GM19025 (cell line): ENCODE measurements around the gene SLC25A26.
A peak's percentile ranks its signal among the peaks of the same experiment; 100 is the strongest.

Experiments used
- ATAC-seq: cut with Tn5 transposase; IDR thresholded peaks from one replicate; pipeline ENCODE4 v1.9.1; 2021; ENCODE audit warnings: mild to moderate bottlenecking, low read depth, moderate library complexity; ENCODE audit not compliant: unreplicated experiment

SLC25A26 gene

DNA sequence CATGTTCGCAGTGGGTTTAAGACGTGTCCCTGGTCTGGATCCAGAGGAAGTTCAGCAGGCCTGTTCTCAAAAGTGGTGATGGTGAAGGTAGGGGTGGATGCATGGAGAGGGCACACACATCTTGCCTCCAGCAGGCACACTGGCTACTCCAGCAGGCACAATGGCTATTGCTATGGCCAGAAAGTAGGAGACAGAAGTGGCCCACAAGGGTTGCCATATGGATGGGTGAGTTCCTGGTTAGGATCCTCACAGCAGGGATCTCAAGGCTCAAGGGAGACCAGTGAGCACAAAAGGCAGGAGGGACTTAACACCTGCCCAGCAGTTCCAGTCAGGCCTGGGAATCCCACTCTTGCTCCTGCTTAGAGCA is 172.1 kb downstream of the SLC25A26 start:
- ATAC-seq: no peak

DNA sequence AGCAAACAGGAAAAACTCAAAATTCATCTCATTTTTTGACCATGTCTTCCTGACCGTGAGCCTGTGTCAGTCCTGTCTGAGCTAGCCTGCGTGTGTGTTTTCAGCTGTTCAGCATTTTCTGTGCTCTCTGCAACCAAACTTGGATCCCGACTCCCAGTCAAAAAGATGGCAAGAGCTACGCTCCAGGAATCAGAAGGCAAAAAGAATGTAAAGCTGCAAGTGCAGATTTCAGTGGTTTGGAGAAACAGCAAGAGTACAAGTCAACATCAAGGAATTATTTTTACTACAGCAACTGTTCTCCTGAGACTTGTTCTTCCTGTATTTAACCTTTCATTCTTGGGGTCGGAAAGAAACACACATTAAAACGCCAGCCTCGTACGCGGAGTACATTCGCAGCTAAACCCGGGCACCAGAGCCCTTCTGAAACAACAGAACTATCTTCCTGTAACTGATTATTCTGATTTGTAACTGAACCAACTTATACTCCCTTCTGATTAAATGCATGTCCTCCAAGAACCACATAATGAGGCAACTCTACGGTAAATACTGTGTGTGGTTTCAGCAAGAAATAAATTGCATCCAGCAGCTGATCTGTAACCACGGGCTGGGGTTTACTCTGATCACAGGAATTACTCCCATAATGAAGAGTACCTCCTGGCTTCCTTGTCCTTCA is 172.7 kb downstream of the SLC25A26 start:
- peak; percentile 12 for ATAC-seq

DNA sequence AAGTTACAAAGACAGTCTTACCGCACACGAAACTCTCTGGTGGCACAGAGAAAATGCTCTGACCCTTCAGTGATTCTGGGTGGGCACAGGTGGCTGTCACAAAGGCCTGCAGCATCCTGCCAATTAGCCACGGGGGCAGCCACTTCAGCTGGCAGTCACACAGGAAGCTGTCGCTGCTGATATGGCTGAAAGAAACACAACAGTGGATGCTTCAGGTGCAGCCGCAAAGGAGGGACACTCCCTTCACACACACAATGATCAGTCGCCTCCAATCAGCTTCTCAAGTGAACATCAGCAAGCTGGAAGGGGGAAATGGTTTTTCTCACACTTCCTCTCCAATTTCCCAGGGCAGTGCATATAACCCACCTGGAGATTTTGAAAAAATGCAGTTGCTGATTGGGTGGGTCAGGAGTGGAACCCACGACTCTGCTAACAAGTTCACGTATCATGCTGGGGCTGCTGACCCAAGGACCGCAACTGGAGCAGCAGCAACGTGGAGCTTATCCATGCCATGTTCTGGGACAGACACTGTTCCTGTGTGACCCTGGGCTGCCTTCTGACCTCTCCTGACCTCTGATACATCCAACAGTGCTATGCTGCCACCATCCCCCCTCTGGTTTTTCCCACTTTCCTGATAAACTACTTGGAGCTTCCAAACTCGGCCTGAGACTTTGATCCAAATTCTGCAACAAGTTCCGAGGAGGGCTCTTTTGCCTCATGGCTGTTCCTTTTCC is 173.4 kb downstream of the SLC25A26 start:
- ATAC-seq: peak; percentile 85

DNA sequence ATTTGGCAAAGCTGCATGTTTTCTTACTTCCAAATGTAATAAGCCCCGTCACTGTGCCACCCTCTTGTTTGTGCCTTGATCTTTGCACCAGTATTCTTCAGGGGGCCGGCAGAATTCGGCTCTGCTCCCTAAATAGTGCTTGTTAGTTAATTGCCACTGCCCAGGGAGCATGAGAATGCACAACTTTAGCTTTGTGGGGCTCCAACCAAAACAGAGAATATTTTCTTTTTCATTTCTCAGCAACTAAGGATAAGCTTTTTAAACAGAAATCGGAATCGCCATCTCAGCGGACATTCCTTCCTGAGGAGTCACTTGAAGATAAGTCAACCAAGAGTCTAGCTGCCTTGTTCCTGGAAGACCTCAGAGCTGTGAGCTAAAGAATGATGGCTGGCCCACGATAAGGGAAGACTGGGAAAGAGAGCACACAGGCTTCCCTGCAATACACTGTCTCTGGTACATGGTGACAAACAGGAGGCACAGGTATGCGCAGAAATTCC is 174.0 kb downstream of the SLC25A26 start:
- ATAC-seq: no peak

DNA sequence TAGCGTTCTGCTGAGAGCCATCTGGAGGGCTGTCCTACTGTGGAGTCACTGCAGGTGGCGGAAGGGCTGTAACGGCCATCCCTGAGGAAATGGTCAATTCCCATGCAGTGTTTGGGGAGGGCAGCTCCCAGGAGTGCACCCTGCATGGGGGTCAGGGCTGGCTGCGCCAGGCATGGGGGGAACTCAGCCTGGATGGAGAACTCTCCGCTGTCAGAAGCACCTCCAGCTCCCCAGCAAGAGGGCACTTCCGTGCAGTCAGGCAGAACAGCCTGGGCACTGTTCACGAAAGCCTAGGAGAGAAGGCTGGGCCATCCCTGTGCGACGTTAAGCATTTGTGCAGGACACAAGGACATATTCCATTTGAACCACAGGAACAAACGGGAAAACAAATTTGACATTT is 174.8 kb downstream of the SLC25A26 start:
- ATAC-seq: no peak

DNA sequence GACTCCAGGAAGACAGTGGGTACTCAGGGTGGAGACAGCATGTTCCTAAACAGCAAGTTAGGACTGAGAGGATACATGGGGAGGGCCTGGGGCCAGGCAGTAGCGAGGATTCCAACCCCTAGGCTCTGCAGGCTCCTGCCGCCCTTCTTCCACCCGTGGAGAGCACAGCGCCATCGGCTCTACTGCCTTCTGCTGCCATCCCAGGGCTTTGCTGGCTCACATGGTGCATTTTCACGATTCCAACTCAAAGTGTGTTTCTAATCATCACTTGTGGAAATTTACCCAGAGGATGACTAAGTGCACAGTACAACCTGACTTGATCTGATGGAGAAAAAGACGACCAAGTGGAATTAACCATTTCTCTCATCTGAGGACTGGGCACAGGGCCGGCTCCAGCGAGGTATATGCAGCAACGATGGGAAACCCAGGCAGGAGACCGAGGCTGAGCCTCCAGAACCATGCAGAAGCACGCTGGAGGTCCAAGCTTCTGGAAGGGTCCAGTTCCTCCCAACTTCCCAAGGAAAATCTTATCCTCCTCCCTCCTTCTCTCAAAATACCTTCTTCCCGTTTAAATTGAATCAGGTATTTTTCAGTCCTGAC is 175.5 kb downstream of the SLC25A26 start:
- no peak for ATAC-seq

DNA sequence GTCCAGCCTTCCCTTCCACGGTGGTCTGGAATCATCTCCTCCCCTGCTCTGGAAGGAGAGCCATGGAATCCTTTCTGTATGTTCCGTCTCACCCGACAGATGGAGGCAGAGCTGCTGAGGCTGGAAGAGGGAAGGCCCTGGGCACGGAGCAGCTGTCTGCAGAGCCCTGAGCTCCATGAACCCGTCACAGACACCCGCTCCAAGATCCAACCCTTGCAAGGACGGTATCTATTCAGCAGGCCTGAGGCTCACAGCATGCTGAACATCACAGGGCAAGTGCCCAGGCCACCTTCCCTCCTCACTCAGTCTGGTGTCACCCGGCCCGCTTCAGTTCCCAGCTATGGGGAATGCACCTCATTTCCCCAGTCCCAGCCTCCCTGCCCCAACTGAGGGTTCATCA is 176.1 kb downstream of the SLC25A26 start:
- no peak for ATAC-seq

DNA sequence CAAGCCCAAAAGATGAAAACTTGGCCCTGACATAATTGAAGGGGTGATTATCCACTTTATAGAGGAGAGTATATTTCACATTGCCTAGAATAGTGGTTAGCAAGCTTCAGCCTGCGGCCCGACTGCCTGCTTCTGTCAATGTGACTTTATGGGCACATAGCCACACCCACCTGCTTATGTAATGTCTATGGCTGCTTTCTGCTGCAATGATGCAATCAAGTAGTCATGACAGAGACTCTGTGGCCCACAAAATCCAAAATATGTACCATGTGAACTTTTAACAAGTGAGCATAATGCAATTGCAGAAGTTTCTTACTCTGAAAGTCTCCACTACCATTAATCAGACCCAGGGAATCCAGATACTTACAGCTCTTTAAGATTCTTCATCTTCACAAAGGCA is 176.9 kb downstream of the SLC25A26 start:
- ATAC-seq: no peak

DNA sequence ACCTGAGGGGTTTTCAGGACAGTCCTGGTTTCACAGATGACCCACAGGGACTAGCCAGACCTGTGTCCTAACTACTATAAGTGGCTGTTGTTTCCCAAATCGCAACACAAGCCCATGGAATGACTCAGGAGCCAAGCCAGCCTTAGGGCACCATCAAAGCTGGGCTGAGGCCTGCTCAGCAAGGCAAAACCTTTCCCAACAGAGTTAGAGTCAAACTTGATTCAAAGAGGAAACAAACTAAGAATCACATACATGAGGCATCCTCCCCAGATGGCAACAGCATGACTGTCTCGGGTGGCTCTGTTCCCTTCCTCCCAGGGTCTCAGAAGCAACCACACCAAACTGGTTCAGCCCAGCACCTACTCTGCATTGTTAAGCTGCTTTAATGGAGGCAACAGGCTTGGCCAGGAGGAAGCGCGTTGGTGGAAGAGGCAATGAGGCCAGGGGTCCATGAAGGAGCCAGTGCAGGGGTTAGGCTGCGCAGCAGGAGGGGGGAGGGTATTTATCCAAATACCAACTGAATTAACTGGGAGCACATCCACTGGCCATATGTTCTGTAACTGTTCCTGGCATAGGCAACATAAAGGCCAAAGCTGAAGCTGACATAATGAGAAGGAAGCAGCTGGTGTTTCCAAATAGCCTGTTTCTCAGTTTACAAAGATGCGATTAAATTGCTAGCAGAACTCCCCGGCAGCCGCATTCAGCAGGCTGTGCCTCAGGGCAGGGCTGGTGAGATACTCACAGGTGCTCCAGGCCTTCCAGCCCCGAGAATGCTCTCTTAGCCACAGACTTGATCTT is 177.6 kb downstream of the SLC25A26 start:
- no peak for ATAC-seq

DNA sequence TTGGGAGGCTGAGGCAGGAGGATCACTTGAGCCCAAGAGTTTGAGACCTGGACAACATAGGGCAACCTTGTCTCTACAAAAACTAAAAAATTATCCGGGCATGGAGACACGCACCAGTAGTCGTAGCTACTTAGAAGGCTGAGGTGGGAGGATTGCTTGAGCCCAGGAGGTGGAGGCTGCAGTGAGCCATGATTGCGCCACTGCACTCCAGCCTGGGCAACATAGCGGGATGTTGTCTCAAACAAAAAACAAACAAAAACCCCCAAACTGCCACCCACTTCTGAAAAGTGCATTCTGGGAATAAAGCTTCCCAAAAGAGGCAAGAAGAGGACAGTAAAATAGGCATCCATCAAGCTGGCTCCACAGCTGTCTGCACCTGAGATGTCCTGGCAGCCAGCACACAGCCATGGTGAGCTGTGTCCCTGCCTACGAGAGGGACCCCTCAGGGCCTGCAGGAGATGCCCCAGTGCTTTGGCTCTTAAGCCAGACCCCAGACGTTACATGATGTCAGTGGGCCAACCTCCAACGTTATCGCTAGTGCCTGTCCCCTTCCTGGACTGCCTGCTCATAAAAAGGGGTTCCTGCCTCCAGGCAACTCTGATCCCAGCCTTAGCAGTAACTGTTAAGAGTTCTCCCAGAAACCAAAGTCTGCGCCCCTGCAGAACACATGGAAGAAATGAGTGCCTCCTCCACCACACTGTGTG is 178.9 kb downstream of the SLC25A26 start:
- no peak for ATAC-seq

DNA sequence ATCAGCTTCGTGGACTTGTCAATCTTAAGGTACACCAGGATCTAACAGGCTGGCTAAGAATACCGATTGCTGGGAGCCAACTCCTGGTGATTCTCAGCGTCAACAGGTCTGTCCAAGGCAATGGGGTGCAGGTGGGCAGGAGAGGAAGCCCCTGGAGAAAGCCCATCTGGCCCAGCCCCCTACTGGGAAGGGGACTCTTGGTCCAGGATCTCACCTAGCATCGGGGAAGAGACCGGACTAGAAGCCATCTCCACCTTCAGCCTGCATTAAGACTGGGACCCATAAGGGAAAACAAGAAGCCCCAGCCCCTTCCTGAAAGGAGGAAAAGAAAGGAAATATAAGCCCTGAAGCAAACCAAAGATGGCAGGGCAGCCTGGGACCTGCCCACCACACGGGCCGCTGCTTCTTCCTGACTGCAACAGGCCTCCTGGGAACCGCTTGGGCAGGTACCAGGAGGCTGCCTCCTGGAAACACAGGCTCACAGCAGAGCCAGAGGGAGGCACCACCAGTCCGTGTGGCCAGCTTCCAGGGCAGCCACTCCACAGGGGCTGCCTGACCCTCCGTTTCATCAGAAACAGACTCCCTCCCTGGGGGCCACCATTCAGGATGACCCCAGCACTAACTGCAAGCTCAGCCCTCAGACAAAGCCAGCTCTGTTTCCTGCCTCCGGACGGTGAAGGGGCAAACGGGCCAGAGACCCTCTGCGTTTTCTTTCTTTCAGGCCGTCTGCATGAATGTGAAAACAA is 179.8 kb downstream of the SLC25A26 start:
- ATAC-seq: no peak

DNA sequence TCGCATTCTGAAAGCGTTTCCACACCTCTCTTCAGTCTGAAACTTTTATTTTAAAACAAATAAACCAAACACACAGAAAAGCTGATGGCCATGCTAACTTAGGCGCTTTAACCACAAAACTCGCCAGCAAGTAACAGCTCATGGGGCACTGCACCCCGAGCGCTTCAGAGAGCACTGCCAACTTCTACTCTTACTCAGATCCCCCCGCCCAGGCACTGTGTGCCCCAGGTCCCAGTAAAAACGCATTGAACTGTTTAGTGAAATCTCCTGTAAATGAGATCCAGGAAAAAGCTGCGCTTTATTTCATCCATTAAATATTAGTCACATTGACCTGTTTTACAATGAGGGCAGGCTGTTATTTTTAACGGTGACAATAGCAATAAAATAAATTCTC is 180.4 kb downstream of the SLC25A26 start:
- ATAC-seq: no peak

DNA sequence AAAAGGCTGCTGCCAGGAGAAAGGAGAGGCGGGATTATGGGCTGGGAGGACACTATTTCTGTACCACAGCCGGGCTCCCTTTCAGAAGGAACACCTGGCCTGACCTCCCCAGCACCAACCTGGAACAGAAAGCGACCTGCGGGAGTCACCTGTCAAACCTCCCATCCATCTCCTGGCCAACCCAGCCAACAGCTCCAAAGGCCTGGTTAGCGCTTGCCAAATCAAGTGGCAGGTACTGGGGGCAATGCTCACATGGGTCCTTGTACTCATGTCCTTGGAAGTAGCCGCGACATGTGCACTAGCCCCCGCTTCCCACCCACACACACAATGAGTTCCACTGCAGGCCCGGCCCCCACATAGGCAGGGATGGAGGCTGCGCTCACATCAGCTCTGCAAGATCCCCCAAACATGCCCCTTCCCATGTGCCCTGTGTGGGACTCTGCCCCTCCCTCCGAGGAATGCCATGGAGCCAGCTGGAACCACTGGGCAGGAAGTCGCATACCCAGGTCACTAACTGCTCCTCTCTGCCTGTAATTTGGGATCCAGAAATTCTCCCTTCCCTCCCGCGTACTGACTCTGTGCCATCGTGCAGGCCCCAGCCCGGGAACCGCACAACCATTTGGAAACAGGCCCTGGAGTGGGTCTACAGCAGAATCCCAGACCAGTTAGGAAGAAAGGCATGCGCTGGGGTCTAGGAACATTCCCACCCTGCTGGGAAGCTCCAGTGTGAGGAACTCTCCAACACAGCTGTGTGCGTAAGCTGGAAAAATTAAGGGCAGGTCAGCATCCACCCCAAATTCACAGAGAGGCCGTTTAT is 181.1 kb downstream of the SLC25A26 start:
- ATAC-seq: no peak

DNA sequence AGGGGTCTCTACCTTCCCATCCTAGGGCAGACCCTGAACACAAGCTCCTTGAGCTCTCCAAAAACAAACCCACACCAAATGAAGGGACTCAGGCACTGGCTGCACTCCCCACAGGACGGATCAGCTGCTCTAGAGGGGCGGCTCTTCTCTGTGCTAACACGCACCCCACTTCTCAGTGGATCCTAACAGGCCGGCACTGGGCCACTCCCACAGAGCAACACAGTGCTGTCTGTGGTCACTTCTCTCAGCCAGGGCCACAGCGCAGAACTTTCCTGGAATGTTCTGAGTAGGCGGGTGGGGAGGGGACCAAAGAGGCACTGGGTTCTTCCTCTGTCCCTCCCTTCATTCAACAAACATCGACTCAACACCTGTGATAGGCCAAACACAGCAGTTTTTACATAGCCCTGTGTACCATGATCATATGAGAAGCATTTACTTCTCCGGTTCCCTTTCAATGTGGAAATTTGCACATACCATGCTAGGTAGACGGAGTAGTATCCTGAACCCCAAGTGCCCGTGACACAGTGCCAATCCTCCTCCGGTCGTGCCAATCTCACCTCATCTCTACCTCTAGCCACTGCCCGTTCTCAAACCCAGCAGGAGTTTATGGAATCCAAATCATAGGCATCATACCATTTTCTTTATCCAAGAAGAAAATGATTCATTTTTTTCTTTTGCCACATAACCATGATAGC is 181.9 kb downstream of the SLC25A26 start:
- ATAC-seq: no peak

DNA sequence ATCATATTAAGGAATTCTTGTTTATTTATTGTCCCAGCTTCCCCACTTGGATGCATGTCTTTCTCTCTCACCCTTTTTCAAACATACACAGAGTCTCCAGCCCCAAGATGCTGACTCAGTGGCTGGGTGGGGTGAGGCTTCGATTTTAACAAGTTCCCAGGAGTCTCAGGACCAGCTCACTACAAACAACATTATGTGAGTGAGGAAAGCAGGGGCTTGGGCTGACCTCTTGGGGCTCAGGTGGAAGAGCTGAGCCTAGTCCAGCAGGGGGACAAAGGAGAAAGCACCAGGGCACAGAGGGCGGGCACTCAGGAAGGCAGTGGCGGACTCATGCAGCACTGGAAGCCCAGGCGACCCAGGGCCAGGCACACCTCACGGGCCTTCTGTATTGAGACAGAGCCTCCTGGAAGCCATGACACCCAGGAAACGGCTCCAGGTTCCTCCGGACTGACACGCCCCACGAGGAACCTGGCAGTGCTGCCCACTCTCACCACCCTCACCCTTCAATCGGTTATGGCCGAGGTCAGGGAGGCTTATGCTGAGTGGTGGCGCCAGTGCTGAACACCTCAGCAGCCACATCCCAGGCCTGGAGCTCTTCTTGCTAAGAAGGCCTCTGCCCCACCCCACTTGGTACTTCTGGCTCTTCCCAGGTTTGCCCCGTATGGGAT is 182.7 kb downstream of the SLC25A26 start:
- no peak for ATAC-seq

DNA sequence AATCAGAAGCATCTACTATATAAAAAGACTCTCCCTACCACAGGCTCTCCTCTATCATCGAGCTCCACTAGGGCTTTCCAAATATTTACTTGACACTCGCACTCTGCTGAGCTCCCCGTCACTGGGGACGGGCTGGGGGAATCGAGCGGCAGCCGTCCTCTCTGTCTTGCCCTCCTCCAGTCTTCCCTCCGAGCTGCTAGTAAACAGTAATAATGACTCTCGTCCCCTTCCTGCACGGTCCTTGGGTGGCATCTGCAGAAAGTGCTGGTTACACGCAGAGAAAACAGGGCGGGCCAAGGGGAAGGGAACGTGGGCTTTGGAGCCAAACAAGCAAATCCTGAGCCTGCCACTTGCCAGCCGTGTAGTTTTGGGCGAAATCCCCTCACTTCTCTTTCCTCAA is 183.4 kb downstream of the SLC25A26 start:
- ATAC-seq: no peak

DNA sequence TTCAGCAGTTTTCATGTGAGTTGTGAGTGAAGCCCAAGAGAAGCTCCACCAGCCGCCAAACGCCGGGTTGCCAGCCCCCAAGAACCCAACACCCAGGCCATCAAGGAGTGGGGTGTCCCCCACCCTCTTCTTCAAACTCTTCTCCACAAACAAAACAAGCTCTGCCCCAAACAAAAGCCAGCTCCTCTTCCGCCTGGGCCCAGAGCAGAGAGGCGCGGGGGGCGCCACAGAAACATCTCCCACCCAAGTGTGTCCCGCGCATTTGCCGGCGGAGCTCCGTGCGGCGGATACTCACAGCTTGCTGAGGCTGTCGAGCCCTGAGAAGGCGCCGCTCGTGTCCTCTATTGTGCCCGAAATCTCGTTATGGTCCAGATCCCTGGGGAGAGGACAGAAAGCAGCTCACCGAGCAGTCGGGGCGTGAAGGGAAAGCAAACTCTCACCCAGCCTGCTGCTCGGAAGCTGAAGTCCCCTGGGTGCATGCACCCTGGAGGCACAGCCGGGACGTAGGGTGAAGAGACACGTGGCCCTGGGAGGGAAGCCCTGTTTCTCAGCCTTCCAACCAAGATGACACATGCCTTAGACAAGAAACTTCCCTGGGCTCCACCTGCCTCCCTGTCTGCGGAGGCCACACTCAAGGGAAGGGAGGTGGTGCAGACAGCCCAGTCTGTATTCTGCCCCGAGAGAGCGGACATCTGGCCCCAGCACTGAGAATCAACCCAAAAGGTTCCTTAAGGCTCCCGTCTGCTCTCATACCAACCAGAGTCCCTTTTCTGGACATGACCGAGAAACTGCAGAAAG is 184.3 kb downstream of the SLC25A26 start:
- no peak for ATAC-seq
